Activated CD4-positive, alpha-beta memory T cell treated with anti-CD3 and anti-CD28 coated beads for 36 hours (primary cell): ENCODE results near the gene ARHGAP44. TPM values are rescaled to one million over a fixed set of nuclear protein-coding genes. Genes with fewer than 3 reads are reported as not detected.

ENCODE experiments used
- CTCF ChIA-PET: fragments of 350-600 bp; sonication (Branson Sonifier 250); formaldehyde crosslinking; loops from one replicate; lab custom pipeline; 2021; ENCODE audit warnings: antibody characterized with exemption, inconsistent platforms; lab: Charles Lee
- POLR2A ChIA-PET: fragments of 350-600 bp; sonication (Branson Sonifier 250); formaldehyde crosslinking; loops from one replicate; lab custom pipeline; 2021; ENCODE audit warnings: antibody characterized with exemption; lab: Charles Lee
- DNase-seq: peaks from one replicate; pipeline ENCODE4 v3.0.0-alpha.2; 2020
- H3K27ac Mint-ChIP-seq: one replicate; pipeline ENCODE4 v1.8.0; 2021; ENCODE audit warnings: mixed read lengths
- H3K27me3 Mint-ChIP-seq: one replicate; pipeline ENCODE4 v1.8.0; 2021; ENCODE audit warnings: mixed read lengths
- H3K36me3 Mint-ChIP-seq: one replicate; pipeline ENCODE4 v1.8.0; 2021; ENCODE audit warnings: mixed read lengths
- H3K4me1 Mint-ChIP-seq: one replicate; pipeline ENCODE4 v1.8.0; 2021; ENCODE audit warnings: low read depth, mixed read lengths
- H3K4me3 Mint-ChIP-seq: one replicate; pipeline ENCODE4 v1.8.0; 2021; ENCODE audit warnings: mild to moderate bottlenecking, mixed read lengths
- H3K9me3 Mint-ChIP-seq: one replicate; pipeline ENCODE4 v1.8.0; 2021; ENCODE audit warnings: mixed read lengths
- intact Hi-C: fragments of 100-400 bp; cut with micrococcal nuclease; formaldehyde crosslinking; loops from one replicate; pipeline ENCODE4 v1.15.1; 2023
- total RNA-seq, 2 experiments: library from RNA; stranded (reverse); gene quantifications; one replicate each; pipeline ENCODE4 v1.2.3, GENCODE V29; 2021

ARHGAP44 gene
- total RNA-seq, 2 experiments from 2014 or later: not detected

- peaks cover 60% of the 10 kb centered on the region for H3K36me3 Mint-ChIP-seq
- POLR2A ChIA-PET: no interaction called here
- DNase-seq: no peak
- H3K4me1 Mint-ChIP-seq: no peaks in the 10 kb centered on the region
- CTCF ChIA-PET: no interaction called here
- H3K4me3 Mint-ChIP-seq: no peak overlapping the region
- no peaks in the 10 kb centered on the region for H3K9me3 Mint-ChIP-seq
- H3K27ac Mint-ChIP-seq: no peak overlapping the region
- intact Hi-C loops: no loop called here
- no peaks in the 10 kb centered on the region for H3K27me3 Mint-ChIP-seq
These were observed 205.2 kb downstream of the ARHGAP44 start for GRCh38 chr17:12994341-12995074.

- Mint-ChIP-seq H3K4me1 (no peaks in the 10 kb centered on the region), H3K27me3 (no peaks in the 10 kb centered on the region), H3K27ac (no peak overlapping the region), H3K9me3 (no peaks in the 10 kb centered on the region), H3K36me3 (peaks cover 54% of the 10 kb centered on the region), H3K4me3 (no peak overlapping the region)
- intact Hi-C loops: no loop called here
- DNase-seq: no peak
- ChIA-PET POLR2A (no interaction called here), CTCF (no interaction called here)
These were observed 206.0 kb downstream of the ARHGAP44 start for GRCh38 chr17:12995106-12995895.

- intact Hi-C loops: no loop called here
- Mint-ChIP-seq H3K4me3 (no peak overlapping the region), H3K4me1 (no peaks in the 10 kb centered on the region), H3K27me3 (no peaks in the 10 kb centered on the region), H3K9me3 (no peaks in the 10 kb centered on the region), H3K36me3 (peaks cover 54% of the 10 kb centered on the region), H3K27ac (no peak overlapping the region)
- no peak for DNase-seq
- ChIA-PET POLR2A (no interaction called here), CTCF (no interaction called here)
These were observed 206.6 kb downstream of the ARHGAP44 start for GRCh38 chr17:12995896-12996295.

GRCh38 chr17:12996357-12996756, 207.1 kb downstream of the ARHGAP44 start:
- H3K9me3 Mint-ChIP-seq: no peaks in the 10 kb centered on the region
- intact Hi-C loops: no loop called here
- no peaks in the 10 kb centered on the region for H3K27me3 Mint-ChIP-seq
- H3K27ac Mint-ChIP-seq: no peak overlapping the region
- H3K4me1 Mint-ChIP-seq: no peaks in the 10 kb centered on the region
- DNase-seq: no peak
- ChIA-PET POLR2A (no interaction called here), CTCF (interaction anchor here (1.0 kb wide), 1 partner anchor 33 kb away, joined by 4 read pairs; no protein-coding TSS in a partner anchor)
- no peak overlapping the region for H3K4me3 Mint-ChIP-seq
- peaks cover 50% of the 10 kb centered on the region for H3K36me3 Mint-ChIP-seq

- POLR2A ChIA-PET: no interaction called here
- H3K4me3 Mint-ChIP-seq: no peak overlapping the region
- no peak overlapping the region for H3K27ac Mint-ChIP-seq
- DNase-seq: no peak
- no peaks in the 10 kb centered on the region for H3K27me3 Mint-ChIP-seq
- CTCF ChIA-PET: interaction anchor here (1.0 kb wide), 1 partner anchor 33 kb away, joined by 4 read pairs; no protein-coding TSS in a partner anchor
- peaks cover 44% of the 10 kb centered on the region for H3K36me3 Mint-ChIP-seq
- no peaks in the 10 kb centered on the region for H3K4me1 Mint-ChIP-seq
- intact Hi-C loops: no loop called here
- H3K9me3 Mint-ChIP-seq: no peaks in the 10 kb centered on the region
These were observed 207.6 kb downstream of the ARHGAP44 start for GRCh38 chr17:12996941-12997340.

- Mint-ChIP-seq H3K9me3 (no peaks in the 10 kb centered on the region), H3K27ac (no peak overlapping the region), H3K27me3 (no peaks in the 10 kb centered on the region), H3K4me1 (no peaks in the 10 kb centered on the region), H3K36me3 (peaks cover 38% of the 10 kb centered on the region), H3K4me3 (no peak overlapping the region)
- CTCF ChIA-PET: no interaction called here
- POLR2A ChIA-PET: no interaction called here
- intact Hi-C loops: no loop called here
- no peak for DNase-seq
These were observed 209.2 kb downstream of the ARHGAP44 start for GRCh38 chr17:12998461-12998860.

- Mint-ChIP-seq H3K27ac (no peak overlapping the region), H3K9me3 (no peaks in the 10 kb centered on the region), H3K4me3 (no peak overlapping the region), H3K36me3 (peaks cover 40% of the 10 kb centered on the region), H3K4me1 (peaks cover 2% of the 10 kb centered on the region), H3K27me3 (no peaks in the 10 kb centered on the region)
- POLR2A ChIA-PET: no interaction called here
- CTCF ChIA-PET: no interaction called here
- no peak for DNase-seq
- intact Hi-C loops: no loop called here
These were observed 209.6 kb downstream of the ARHGAP44 start for GRCh38 chr17:12998874-12999273.

- H3K27me3 Mint-ChIP-seq: no peaks in the 10 kb centered on the region
- peaks cover 43% of the 10 kb centered on the region for H3K36me3 Mint-ChIP-seq
- H3K27ac Mint-ChIP-seq: no peak overlapping the region
- no peak for DNase-seq
- intact Hi-C loops: loop anchor here (5.0 kb wide), 1 partner anchor 743 kb away; no protein-coding TSS in a partner anchor
- peaks cover 2% of the 10 kb centered on the region for H3K4me1 Mint-ChIP-seq
- no peak overlapping the region for H3K4me3 Mint-ChIP-seq
- CTCF ChIA-PET: no interaction called here
- no peaks in the 10 kb centered on the region for H3K9me3 Mint-ChIP-seq
- POLR2A ChIA-PET: no interaction called here
These were observed 211.3 kb downstream of the ARHGAP44 start for GRCh38 chr17:13000561-13000960.

GRCh38 chr17:13001991-13002615, 212.8 kb downstream of the ARHGAP44 start:
- H3K4me1 Mint-ChIP-seq: peaks cover 2% of the 10 kb centered on the region
- H3K4me3 Mint-ChIP-seq: no peak overlapping the region
- DNase-seq: no peak
- H3K9me3 Mint-ChIP-seq: no peaks in the 10 kb centered on the region
- no peak overlapping the region for H3K27ac Mint-ChIP-seq
- peaks cover 38% of the 10 kb centered on the region for H3K36me3 Mint-ChIP-seq
- no peaks in the 10 kb centered on the region for H3K27me3 Mint-ChIP-seq
- ChIA-PET CTCF (interaction anchor here (1.1 to 5.2 kb wide), 7 partner anchors 12 to 821 kb away, joined by 3 to 38 read pairs (median 8); partner anchors contain the start of gene ELAC2), POLR2A (interaction anchor here (2.2 kb wide), 1 partner anchor 16 kb away, joined by 9 read pairs; the partner anchor contains the start of gene ELAC2)
- intact Hi-C loops: loop anchor here (5.0 kb wide), 1 partner anchor 745 kb away; no protein-coding TSS in a partner anchor

- ChIA-PET CTCF (interaction anchor here (1.1 to 5.2 kb wide), 7 partner anchors 11 to 822 kb away, joined by 3 to 38 read pairs (median 8); partner anchors contain the start of gene ELAC2), POLR2A (interaction anchor here (2.2 kb wide), 1 partner anchor 15 kb away, joined by 9 read pairs; the partner anchor contains the start of gene ELAC2)
- no peak overlapping the region for H3K4me3 Mint-ChIP-seq
- DNase-seq: peak; percentile 57
- peaks cover 30% of the 10 kb centered on the region for H3K36me3 Mint-ChIP-seq
- H3K27me3 Mint-ChIP-seq: no peaks in the 10 kb centered on the region
- H3K4me1 Mint-ChIP-seq: peaks cover 2% of the 10 kb centered on the region
- no peaks in the 10 kb centered on the region for H3K9me3 Mint-ChIP-seq
- H3K27ac Mint-ChIP-seq: no peak overlapping the region
- intact Hi-C loops: loop anchor here (5.0 kb wide), 1 partner anchor 746 kb away; no protein-coding TSS in a partner anchor
These were observed 213.6 kb downstream of the ARHGAP44 start for GRCh38 chr17:13002761-13003453.

GRCh38 chr17:13003454-13003851, 214.2 kb downstream of the ARHGAP44 start:
- Mint-ChIP-seq H3K4me3 (no peak overlapping the region), H3K36me3 (peaks cover 28% of the 10 kb centered on the region), H3K9me3 (no peaks in the 10 kb centered on the region), H3K27me3 (no peaks in the 10 kb centered on the region), H3K27ac (no peak overlapping the region), H3K4me1 (peaks cover 2% of the 10 kb centered on the region)
- ChIA-PET POLR2A (interaction anchor here (2.2 kb wide), 1 partner anchor 15 kb away, joined by 9 read pairs; the partner anchor contains the start of gene ELAC2), CTCF (interaction anchor here (1.4 to 5.2 kb wide), 5 partner anchors 10 to 823 kb away, joined by 4 to 38 read pairs (median 8); no protein-coding TSS in a partner anchor)
- intact Hi-C loops: loop anchor here (5.0 kb wide), 1 partner anchor 746 kb away; no protein-coding TSS in a partner anchor
- no peak for DNase-seq
